Renal cortical epithelial cell (primary cell): ENCODE data around the gene REELD1. TPM values are rescaled to one million over a fixed set of nuclear protein-coding genes. Genes with fewer than 3 reads are reported as not detected.
A peak's percentile ranks its signal among the peaks of the same experiment; 100 is the strongest.

Experiments used
- DNase-seq: peaks from one replicate; pipeline ENCODE4 v3.0.0-alpha.2; 2011; ENCODE audit warnings: low read depth
- total RNA-seq: library from RNA; depleted of rRNA; stranded (reverse); fragments of >200 nt; gene quantifications from 2 replicates; pipeline ENCODE4 v1.2.3, GENCODE V29; 2014

REELD1 gene
- total RNA-seq, 1 donor from 2014 or later, result not detected

DNA sequence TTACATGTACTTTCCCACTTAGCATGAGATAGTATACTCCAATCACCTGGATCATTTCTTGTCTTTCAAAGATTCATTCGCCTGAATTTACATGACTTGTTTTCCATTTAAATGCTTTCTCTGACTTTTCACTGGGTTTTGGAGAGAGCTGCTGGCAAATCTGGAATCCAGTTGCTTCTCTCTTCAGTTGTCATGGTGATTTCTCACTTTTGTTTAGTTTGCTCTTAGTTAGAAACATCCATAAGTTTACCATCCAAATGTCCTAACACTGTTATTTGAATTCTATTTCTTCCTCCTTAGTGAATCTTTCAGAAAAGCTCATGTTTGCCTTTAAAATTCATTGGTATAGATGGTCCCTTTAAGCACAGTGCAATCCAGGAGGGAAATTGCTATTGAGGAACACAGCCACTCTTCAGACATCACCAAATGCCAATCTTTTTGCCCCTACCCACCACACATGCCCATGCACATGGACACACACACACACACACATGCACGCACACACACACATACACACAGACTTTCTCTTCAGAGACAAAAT lies 51.7 kb downstream of the REELD1 start:
- no peak for DNase-seq

DNA sequence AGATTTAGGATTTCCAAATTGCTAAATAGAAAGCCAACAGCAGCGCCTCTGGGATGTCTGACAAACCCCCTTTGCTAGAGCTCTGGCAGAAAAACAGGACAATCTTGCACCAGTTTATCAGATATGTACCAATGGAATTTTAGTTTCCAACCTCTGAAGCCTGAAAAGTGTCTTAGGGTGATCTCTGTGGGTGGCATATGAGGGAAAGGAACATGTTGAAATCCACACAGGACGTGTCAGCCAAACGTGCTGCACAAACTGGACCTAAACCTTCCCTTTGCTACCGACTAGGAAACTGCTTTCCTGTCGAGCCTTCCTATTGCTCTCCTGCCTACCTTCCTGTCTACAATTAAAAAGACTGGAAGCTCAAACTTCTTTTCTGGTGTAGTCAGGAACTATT lies 53.5 kb downstream of the REELD1 start:
- DNase-seq, result no peak

DNA sequence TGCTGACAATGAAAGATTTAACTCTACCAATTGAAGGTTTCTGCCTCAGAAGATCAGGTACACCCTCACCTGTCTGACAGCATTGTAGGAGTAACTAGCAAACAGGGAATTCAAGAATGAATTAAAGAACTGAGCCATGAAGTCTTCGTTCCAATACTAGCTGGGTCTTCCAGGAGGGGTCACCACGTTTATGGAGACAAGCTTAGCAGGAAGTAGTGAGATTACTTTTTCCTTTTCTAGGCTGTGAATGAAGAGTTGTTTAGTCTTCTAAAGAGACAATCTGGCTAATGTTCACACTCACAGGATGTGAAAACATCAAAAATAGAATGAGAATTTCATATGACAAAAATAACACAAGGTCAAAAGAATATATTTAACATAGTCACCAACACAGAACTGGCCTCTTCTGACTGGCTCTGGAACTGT lies 54.9 kb downstream of the REELD1 start:
- no peak for DNase-seq

DNA sequence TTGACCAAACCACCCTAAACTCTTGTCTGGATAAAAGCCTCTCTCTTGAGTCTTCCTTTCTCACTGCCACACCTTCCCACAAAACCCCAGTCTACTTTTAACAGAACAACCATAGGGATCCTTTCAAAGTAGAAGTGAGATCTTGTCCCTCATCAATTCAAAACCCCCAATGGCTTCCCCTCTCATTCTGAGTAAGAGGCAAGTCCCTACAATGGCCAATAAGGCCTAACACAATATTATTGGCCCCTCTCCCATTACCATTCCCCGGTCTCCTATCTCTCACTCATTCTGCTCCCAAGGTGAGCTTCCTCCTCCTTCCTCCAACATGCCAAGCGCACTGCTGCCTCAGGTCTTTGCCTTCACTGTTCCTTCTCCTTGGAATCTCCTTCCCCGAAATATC lies 57.1 kb downstream of the REELD1 start:
- no peak for DNase-seq

DNA sequence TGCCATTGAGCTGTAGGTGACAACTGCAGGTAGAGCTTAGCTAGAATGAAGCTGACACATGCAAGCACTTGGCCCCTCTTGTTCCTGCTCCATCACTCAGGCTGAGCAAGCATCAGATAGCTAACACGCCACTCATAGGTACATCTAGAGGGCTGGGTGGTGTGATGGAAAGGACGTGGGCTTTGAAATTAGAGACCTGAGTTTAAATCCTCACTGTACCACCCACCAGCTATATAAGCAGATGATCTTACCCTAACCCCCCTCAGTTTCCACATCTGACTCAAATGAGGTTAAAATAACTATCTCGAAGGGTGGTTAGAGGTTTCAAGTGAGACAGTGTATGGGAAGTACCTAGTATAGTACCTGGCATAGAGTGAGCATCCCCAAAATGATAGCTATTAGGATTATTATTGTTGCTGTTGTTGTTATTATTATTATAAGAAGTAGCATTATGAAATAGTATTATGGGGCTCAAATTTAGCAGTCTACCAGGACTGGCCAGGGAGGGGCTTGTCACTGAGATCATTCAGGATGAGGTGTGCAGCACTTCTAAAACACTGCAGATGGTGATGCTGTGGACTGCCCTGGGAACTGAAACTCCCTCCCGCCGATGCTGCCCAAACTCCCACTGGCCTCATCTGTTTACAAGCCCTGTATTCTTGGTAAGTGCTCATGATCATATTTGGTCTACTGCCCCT lies 59.0 kb downstream of the REELD1 start:
- DNase-seq, result no peak

DNA sequence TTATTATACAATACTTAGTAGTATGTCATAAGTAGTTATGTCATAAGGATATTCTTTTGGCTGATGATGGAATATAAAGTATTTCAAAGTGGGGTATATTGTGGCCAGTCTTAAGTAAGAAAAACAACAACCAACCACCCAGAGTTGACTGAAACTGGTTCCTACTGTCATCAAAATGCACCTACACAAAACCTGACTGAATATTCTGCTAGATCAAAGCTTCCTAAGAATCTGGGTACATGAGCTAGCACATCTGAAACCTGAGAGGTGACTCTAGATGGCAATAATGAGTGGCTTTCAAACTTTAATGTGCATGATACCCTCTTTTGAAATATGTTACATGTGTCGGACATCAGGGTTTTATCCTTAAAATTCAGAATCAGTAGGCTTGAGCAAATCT lies 60.4 kb downstream of the REELD1 start:
- no peak for DNase-seq

DNA sequence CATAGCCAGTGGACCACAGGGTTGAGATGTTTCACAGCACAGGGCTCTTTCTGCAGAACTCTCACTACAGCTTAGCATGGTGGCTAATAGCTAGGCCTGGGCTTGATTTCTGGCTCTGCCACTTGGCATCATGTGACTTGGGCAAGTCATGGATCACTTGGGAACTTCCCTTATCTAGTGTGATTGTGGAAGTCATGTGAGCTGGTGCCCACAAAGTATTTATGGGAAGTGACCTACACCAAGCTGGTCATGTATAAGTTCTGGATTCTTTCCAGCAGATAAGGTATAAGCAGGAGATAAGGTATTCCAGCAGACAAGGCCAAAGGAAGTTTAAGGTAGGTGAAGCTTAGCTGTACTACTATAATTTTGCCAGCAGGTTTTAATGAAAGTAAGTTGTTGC lies 61.0 kb downstream of the REELD1 start:
- no peak for DNase-seq

DNA sequence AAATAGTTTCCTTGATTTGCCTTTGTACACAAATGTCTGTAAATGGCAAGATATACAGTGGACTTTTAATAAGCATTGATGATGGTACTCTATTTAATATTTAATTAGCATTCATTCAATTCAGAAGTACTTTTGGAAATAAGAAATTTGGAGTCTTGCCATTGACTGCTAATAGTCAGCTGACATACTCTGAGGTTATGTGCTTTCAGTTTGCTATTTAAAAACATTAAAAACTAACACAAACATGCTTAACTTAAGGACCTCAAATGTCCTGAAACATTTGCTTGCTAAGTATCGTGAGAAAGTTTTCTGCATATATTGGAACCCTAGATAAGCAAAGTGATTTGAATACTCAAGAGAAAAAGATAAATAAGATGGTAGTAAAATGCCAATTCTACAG lies 64.6 kb downstream of the REELD1 start:
- DNase-seq, result peak; percentile 53

Other genes starting within 250 kb of the REELD1 start
- 22.3 and 27.8 TPM in 2 replicates for gene LSM6, start 38.8 kb upstream of the REELD1 start, total RNA-seq